GM23338 (cell line): ENCODE results near the gene FOXA2.

Source experiments
- CREB1 ChIP-seq: fragments of 250-450 bp; sonication (Bioruptor Pico); IDR thresholded peaks from 2 replicates; pipeline ENCODE4 v1.5.0; 2020; ENCODE audit warnings: low read depth, mild to moderate bottlenecking, moderate library complexity
- EZH2 ChIP-seq: fragments of 200-600 bp; sonication (generic); IDR thresholded peaks from one replicate; pipeline ENCODE4 v1.8.0; 2017; ENCODE audit warnings: antibody characterized with exemption, mild to moderate bottlenecking, low read depth; ENCODE audit not compliant: unreplicated experiment
- JUNB ChIP-seq: IDR thresholded peaks from one replicate; pipeline ENCODE4 v1.6.1; 2016; ENCODE audit warnings: antibody characterized with exemption; ENCODE audit not compliant: unreplicated experiment
- POLR2AphosphoS5 ChIP-seq: IDR thresholded peaks from 2 replicates; pipeline ENCODE4 v1.6.1; 2016; ENCODE audit warnings: antibody characterized with exemption, low read depth
- STAT1 ChIP-seq: IDR thresholded peaks from one replicate; pipeline ENCODE4 v1.6.1; 2016; ENCODE audit warnings: antibody characterized with exemption; ENCODE audit not compliant: unreplicated experiment
- TF ChIP-seq, protein P1 (sequence below), 2 experiments: fragments of 200-600 bp in 1 of 2; sonication (generic) in 1 of 2; conservative IDR thresholded peaks; 2 replicates each; pipeline versions ENCODE4 v1.5.1 to v1.6.1; 2016 to 2017; ENCODE audit warnings: antibody characterized with exemption in 2 of 2, low read depth in 2 of 2, mild to moderate bottlenecking in 2 of 2, moderate library complexity in 1 of 2
- TF ChIP-seq, protein P2 (sequence below): IDR thresholded peaks from one replicate; pipeline ENCODE4 v1.6.1; 2018; ENCODE audit warnings: antibody characterized with exemption; ENCODE audit not compliant: unreplicated experiment

- TF ChIP-seq CREB1 (no peak), EZH2 (no peak), POLR2AphosphoS5 (no peak), STAT1 (no peak), JUNB (no peak)
- TF ChIP-seq, protein P1, sequence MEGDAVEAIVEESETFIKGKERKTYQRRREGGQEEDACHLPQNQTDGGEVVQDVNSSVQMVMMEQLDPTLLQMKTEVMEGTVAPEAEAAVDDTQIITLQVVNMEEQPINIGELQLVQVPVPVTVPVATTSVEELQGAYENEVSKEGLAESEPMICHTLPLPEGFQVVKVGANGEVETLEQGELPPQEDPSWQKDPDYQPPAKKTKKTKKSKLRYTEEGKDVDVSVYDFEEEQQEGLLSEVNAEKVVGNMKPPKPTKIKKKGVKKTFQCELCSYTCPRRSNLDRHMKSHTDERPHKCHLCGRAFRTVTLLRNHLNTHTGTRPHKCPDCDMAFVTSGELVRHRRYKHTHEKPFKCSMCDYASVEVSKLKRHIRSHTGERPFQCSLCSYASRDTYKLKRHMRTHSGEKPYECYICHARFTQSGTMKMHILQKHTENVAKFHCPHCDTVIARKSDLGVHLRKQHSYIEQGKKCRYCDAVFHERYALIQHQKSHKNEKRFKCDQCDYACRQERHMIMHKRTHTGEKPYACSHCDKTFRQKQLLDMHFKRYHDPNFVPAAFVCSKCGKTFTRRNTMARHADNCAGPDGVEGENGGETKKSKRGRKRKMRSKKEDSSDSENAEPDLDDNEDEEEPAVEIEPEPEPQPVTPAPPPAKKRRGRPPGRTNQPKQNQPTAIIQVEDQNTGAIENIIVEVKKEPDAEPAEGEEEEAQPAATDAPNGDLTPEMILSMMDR (conservative IDR thresholded peaks at IDR 0.05; ENCODE audit: low read depth in 2 of 2), result no peak
- TF ChIP-seq, protein P2, sequence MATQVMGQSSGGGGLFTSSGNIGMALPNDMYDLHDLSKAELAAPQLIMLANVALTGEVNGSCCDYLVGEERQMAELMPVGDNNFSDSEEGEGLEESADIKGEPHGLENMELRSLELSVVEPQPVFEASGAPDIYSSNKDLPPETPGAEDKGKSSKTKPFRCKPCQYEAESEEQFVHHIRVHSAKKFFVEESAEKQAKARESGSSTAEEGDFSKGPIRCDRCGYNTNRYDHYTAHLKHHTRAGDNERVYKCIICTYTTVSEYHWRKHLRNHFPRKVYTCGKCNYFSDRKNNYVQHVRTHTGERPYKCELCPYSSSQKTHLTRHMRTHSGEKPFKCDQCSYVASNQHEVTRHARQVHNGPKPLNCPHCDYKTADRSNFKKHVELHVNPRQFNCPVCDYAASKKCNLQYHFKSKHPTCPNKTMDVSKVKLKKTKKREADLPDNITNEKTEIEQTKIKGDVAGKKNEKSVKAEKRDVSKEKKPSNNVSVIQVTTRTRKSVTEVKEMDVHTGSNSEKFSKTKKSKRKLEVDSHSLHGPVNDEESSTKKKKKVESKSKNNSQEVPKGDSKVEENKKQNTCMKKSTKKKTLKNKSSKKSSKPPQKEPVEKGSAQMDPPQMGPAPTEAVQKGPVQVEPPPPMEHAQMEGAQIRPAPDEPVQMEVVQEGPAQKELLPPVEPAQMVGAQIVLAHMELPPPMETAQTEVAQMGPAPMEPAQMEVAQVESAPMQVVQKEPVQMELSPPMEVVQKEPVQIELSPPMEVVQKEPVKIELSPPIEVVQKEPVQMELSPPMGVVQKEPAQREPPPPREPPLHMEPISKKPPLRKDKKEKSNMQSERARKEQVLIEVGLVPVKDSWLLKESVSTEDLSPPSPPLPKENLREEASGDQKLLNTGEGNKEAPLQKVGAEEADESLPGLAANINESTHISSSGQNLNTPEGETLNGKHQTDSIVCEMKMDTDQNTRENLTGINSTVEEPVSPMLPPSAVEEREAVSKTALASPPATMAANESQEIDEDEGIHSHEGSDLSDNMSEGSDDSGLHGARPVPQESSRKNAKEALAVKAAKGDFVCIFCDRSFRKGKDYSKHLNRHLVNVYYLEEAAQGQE, result no peak
These were observed 20.4 kb upstream of the FOXA2 start for GRCh38 chr20:22604815-22605214.
